OCI-LY7 (cell line): Measurements from ENCODE around the gene GRIK1. TPM values are rescaled to one million over a fixed set of nuclear protein-coding genes. Genes with fewer than 3 reads are reported as not detected.

Experiments used
- BruUV-seq: library from RNA; stranded (reverse); fragments of 400-500 nt; replicated peaks from 2 replicates; lab custom pipeline; 2021; lab: Mats Ljungman, UMichigan
- CTCF ChIA-PET: fragments of 300-600 bp; sonication (Branson Sonifier 250); formaldehyde crosslinking; loops from one replicate; lab custom pipeline; 2022; ENCODE audit warnings: antibody characterized with exemption; ENCODE audit not compliant: unreplicated experiment; lab: Charles Lee
- POLR2A ChIA-PET: fragments of 300-600 bp; sonication (Branson Sonifier 250); formaldehyde crosslinking; loops from one replicate; lab custom pipeline; 2022; ENCODE audit warnings: antibody characterized with exemption; lab: Charles Lee
- DNase-seq: peaks from one replicate; pipeline ENCODE4 v3.0.0-alpha.2; 2015; ENCODE audit warnings: low spot score
- H2AFZ ChIP-seq: fragments of 200-600 bp; sonication (generic), shearing (Covaris generic); 2 replicates; pipeline ENCODE4 v1.6.1; 2014; ENCODE audit warnings: mild to moderate bottlenecking, antibody characterized with exemption, low read length, moderate library complexity
- H3K27ac ChIP-seq: fragments of 200-600 bp; sonication (generic); 2 replicates; pipeline ENCODE4 v1.5.1; 2014; ENCODE audit warnings: mixed run types, low read depth, mild to moderate bottlenecking, moderate library complexity, low read length, inconsistent platforms; ENCODE audit not compliant: poor library complexity, severe bottlenecking
- H3K36me3 ChIP-seq: fragments of 200-600 bp; sonication (generic); 2 replicates; pipeline ENCODE4 v1.6.1; 2014; ENCODE audit warnings: mild to moderate bottlenecking, antibody characterized with exemption, low read length, moderate library complexity, mixed read lengths; ENCODE audit not compliant: insufficient read depth
- H3K4me1 ChIP-seq: fragments of 200-600 bp; sonication (generic); 2 replicates; pipeline ENCODE4 v1.5.1; 2014; ENCODE audit warnings: mild to moderate bottlenecking, low read length; ENCODE audit not compliant: insufficient read depth, poor library complexity, severe bottlenecking
- H3K4me2 ChIP-seq: fragments of 200-600 bp; sonication (generic); 2 replicates; pipeline ENCODE4 v1.6.1; 2014; ENCODE audit warnings: mild to moderate bottlenecking, low read length
- H3K4me3 ChIP-seq: fragments of 200-600 bp; sonication (generic); 2 replicates; pipeline ENCODE4 v1.5.1; 2014; ENCODE audit warnings: mild to moderate bottlenecking, low read depth, low read length; ENCODE audit not compliant: poor library complexity, severe bottlenecking
- H3K79me2 ChIP-seq: fragments of 200-600 bp; sonication (generic); 2 replicates; pipeline ENCODE4 v1.6.1; 2016; ENCODE audit warnings: low read depth, mild to moderate bottlenecking, low read length, moderate library complexity, mixed read lengths; ENCODE audit not compliant: insufficient read depth
- H3K9me2 ChIP-seq: fragments of 200-600 bp; sonication (generic); 2 replicates; pipeline ENCODE4 v1.6.1; 2016; ENCODE audit warnings: mild to moderate bottlenecking, low read length, mixed read lengths; ENCODE audit not compliant: insufficient read depth
- H3K9me3 ChIP-seq: fragments of 200-600 bp; sonication (generic); 2 replicates; pipeline ENCODE4 v1.6.1; 2014; ENCODE audit warnings: mild to moderate bottlenecking, mixed run types, low read length, mixed read lengths
- H4K20me1 ChIP-seq: fragments of 200-600 bp; sonication (generic); 2 replicates; pipeline ENCODE4 v1.6.1; 2014; ENCODE audit warnings: mild to moderate bottlenecking, antibody characterized with exemption, low read length, moderate library complexity, mixed read lengths; ENCODE audit not compliant: insufficient read depth
- EZH2phosphoT487 ChIP-seq: fragments of 200-600 bp; sonication (generic); IDR thresholded peaks from 2 replicates; pipeline ENCODE4 v1.6.1; 2018; ENCODE audit warnings: low read depth, borderline replicate concordance, mild to moderate bottlenecking, mixed run types, antibody characterized with exemption, low read length, moderate library complexity, mixed read lengths
- intact Hi-C: fragments of 100-400 bp; cut with micrococcal nuclease; formaldehyde crosslinking; loops from one replicate; pipeline ENCODE4 v1.10.0; 2022; ENCODE audit not compliant: unreplicated experiment
- total RNA-seq, 2 experiments: library from RNA; depleted of rRNA in 1 of 2; stranded (reverse); fragments of >200 nt in 1 of 2; shearing (Covaris generic) in 1 of 2; gene quantifications; 2 replicates each; pipeline ENCODE4 v1.2.3, GENCODE V29; 2014 to 2022
- TF ChIP-seq, protein P1 (sequence below): fragments of 200-600 bp; sonication (generic); conservative IDR thresholded peaks from 2 replicates; pipeline ENCODE4 v1.5.1; 2014; ENCODE audit warnings: mild to moderate bottlenecking, antibody characterized with exemption, low read length, moderate library complexity, mixed read lengths

Gene GRIK1
- total RNA-seq, 2 experiments from 2014 or later: 4.1 TPM; not detected in 1

DNA sequence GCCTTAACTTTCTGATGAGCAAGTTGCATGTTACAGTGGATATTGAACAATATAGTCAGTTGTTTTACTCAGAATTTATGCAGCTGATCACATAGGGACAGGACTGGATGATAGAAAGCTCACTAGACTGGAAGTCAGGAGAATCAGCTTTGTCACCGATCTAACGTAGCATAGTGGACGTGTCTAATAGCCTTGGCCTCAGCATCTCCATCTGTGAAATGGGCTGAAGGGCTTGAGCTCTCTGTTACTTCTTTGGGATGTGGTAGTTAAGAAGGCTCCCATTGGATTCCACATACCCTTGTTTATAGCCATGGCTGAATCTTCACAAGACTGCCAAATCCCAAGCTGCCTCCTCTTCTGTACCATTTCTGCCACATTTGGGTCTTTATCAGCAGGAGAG lies 190.6 kb downstream of the GRIK1 start:
- H3K4me1 ChIP-seq: no peaks in the 10 kb centered on the region
- no TSS peak for BruUV-seq
- H3K9me2 ChIP-seq: no peaks in the 10 kb centered on the region
- H3K9me3 ChIP-seq: no peaks in the 10 kb centered on the region
- H3K4me2 ChIP-seq: no peak overlapping the region
- no peak overlapping the region for H3K4me3 ChIP-seq
- H3K27ac ChIP-seq: no peak overlapping the region
- intact Hi-C loops: no loop called here
- H3K79me2 ChIP-seq: no peaks in the 10 kb centered on the region
- ChIA-PET CTCF (no interaction called here), POLR2A (interaction anchor here (0.5 to 1.1 kb wide), 4 partner anchors 10 to 834 kb away, joined by 3 read pairs; no protein-coding TSS in a partner anchor)
- no peak for TF ChIP-seq EZH2phosphoT487
- TF ChIP-seq, protein P1, sequence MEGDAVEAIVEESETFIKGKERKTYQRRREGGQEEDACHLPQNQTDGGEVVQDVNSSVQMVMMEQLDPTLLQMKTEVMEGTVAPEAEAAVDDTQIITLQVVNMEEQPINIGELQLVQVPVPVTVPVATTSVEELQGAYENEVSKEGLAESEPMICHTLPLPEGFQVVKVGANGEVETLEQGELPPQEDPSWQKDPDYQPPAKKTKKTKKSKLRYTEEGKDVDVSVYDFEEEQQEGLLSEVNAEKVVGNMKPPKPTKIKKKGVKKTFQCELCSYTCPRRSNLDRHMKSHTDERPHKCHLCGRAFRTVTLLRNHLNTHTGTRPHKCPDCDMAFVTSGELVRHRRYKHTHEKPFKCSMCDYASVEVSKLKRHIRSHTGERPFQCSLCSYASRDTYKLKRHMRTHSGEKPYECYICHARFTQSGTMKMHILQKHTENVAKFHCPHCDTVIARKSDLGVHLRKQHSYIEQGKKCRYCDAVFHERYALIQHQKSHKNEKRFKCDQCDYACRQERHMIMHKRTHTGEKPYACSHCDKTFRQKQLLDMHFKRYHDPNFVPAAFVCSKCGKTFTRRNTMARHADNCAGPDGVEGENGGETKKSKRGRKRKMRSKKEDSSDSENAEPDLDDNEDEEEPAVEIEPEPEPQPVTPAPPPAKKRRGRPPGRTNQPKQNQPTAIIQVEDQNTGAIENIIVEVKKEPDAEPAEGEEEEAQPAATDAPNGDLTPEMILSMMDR: no peak
- no peak for DNase-seq
- no peak overlapping the region for H2AFZ ChIP-seq
- H3K36me3 ChIP-seq: no peaks in the 10 kb centered on the region
- no peaks in the 10 kb centered on the region for H4K20me1 ChIP-seq

DNA sequence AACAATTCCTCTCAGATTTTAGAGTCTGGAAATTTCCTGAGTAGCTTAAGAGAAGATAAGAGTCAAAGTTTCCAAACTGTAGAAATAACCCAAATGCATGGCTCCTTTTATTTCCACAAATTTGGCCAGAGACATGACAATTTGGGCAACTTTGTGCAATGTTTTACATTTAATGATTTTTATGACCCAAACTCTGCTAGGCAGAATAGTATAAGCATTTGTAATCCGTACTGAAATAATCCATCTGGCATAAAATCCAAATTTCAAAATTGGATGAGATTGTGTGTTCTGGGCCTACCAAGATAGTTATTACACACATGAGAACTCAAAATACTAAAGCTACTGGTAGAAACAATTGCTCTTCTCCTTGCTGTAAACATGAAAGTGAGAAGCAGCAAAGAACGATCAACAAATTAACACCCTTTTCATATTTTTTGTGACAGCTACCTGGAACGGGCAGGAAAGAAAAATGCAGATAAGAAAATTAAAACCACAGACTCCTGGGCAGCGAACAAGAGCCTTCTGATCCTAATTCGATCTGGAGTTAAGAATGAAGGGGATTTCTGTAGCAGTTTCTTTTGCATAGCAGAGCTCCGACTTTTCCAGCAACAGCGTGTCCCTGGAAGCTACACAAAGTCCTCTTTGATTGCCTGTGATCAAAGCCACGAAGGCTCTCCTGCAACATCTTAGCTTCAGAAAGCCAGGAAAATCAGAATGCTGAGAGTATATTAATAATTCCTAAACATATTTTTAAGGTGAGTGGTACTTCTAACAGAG lies 191.2 kb downstream of the GRIK1 start:
- Histone ChIP-seq H3K9me3 (no peaks in the 10 kb centered on the region), H2AFZ (no peak overlapping the region), H3K4me2 (no peak overlapping the region), H3K36me3 (no peaks in the 10 kb centered on the region), H3K27ac (no peak overlapping the region), H3K4me3 (no peak overlapping the region), H3K79me2 (no peaks in the 10 kb centered on the region), H3K4me1 (no peaks in the 10 kb centered on the region), H3K9me2 (no peaks in the 10 kb centered on the region), H4K20me1 (no peaks in the 10 kb centered on the region)
- intact Hi-C loops: no loop called here
- TF ChIP-seq EZH2phosphoT487: no peak
- TF ChIP-seq, protein P1: no peak
- BruUV-seq: no TSS peak
- DNase-seq: no peak
- POLR2A ChIA-PET: interaction anchor here (0.5 to 1.1 kb wide), 6 partner anchors 10 to 833 kb away, joined by 3 to 4 read pairs (median 3); no protein-coding TSS in a partner anchor
- CTCF ChIA-PET: no interaction called here

DNA sequence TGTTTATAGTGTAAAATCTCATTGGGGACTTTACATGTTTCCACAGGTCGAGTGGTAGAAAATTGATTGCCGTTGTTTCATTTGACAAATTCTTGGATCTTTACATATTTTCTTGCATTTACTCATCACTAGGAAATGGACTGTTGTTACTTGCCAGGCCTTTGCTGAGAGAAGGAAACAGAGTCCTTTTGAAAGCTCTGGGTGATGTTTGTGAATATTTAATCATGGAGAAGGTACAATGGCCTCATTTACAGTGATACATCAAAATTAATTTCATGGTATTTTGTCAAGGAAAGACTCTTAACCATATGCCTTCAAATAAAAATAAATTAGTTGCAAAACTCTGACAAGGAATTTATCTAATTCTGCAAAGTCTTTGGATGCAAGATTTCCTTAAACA lies 198.0 kb downstream of the GRIK1 start:
- ChIA-PET POLR2A (no interaction called here), CTCF (no interaction called here)
- no TSS peak for BruUV-seq
- DNase-seq: no peak
- Histone ChIP-seq H3K4me2 (no peak overlapping the region), H3K27ac (no peak overlapping the region), H3K36me3 (no peaks in the 10 kb centered on the region), H3K9me2 (no peaks in the 10 kb centered on the region), H2AFZ (no peak overlapping the region), H3K4me1 (no peaks in the 10 kb centered on the region), H3K4me3 (no peak overlapping the region), H4K20me1 (no peaks in the 10 kb centered on the region), H3K79me2 (no peaks in the 10 kb centered on the region), H3K9me3 (no peaks in the 10 kb centered on the region)
- no peak for TF ChIP-seq EZH2phosphoT487
- TF ChIP-seq, protein P1: no peak
- intact Hi-C loops: no loop called here
